GM12874 (cell line): ENCODE measurements around the gene ARPC1A.

ENCODE experiments used
- CTCF ChIP-seq: IDR thresholded peaks from 2 replicates; pipeline ENCODE4 v1.5.1; 2011; ENCODE audit warnings: low read depth, mild to moderate bottlenecking, control low read depth, low read length, moderate library complexity; ENCODE audit not compliant: insufficient read depth

Gene ARPC1A

DNA sequence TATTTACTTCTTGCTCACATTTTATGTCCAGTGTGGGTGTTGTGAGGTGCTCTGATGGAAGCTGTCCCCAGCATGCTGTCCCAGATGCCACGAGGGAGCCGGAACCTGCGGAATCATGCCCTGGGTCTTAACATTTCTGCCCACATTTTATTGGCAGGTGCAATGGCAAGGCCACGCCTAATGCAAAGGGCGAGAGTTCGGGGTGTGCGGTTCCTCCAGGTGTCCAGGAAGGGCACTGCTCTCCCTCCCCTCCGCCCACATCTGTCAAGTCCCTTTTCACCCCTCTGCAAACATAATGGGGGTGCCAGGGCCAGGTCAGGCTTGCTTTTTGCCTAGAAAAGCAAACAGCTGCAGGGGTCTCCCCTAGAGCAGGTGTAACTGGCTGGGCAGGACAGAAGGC lies 66.3 kb downstream of the ARPC1A start:
- TF ChIP-seq CTCF: no peak

DNA sequence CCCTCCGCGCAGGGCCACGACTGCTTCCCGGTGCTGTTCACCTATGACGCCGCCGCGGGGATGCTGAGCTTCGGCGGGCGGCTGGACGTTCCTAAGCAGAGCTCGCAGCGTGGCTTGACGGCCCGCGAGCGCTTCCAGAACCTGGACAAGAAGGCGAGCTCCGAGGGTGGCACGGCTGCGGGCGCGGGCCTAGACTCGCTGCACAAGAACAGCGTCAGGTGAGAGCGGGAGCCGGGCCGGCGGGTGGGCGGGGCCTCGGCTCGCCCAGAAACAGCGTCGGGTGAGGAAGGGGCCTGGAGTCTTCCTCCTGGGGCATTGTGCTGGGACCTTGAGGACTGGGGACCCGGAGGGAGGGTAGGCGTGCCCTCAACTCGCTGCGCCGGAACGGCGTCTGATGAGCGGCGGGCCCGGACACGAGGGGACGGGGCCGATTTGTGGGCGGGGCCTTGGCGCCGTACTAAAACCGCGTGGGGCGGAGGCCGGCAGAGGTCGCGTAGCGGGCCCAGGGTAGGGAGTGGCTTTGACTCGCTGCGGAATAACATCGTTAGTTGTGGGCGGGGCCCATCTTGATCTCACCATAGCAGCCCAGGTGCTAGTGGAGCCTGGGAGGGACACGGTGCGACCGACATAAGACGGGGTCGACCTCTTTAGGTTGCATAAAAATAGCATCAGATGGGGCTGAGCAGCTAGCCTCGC lies 67.1 kb downstream of the ARPC1A start:
- no peak for TF ChIP-seq CTCF

- TF ChIP-seq CTCF: no peak
Measured at GRCh38 chr7:99393355-99394187, 67.9 kb downstream of the ARPC1A start.

GRCh38 chr7:99394188-99394502 lies 68.4 kb downstream of the ARPC1A start:
- no peak for TF ChIP-seq CTCF

GRCh38 chr7:99395616-99396327 lies 70.1 kb downstream of the ARPC1A start:
- no peak for TF ChIP-seq CTCF

GRCh38 chr7:99396418-99397296 lies 71.0 kb downstream of the ARPC1A start:
- TF ChIP-seq CTCF: no peak
